GM21515 (cell line): ENCODE measurements around the gene NME7.
"Not testable (repeated sequence)": the region's sequence is repeated elsewhere in the genome, so short reads cannot be mapped to it uniquely, and the experiment has no call there.

Experiments used
- ATAC-seq: cut with Tn5 transposase; IDR thresholded peaks from one replicate; pipeline ENCODE4 v1.9.1; 2021; ENCODE audit not compliant: unreplicated experiment

Gene NME7

GRCh38 chr1:169307176-169307575 lies 60.4 kb downstream of the NME7 start:
- no peak for ATAC-seq

- ATAC-seq, result no peak
These were observed 61.6 kb downstream of the NME7 start for GRCh38 chr1:169305948-169306347.

DNA sequence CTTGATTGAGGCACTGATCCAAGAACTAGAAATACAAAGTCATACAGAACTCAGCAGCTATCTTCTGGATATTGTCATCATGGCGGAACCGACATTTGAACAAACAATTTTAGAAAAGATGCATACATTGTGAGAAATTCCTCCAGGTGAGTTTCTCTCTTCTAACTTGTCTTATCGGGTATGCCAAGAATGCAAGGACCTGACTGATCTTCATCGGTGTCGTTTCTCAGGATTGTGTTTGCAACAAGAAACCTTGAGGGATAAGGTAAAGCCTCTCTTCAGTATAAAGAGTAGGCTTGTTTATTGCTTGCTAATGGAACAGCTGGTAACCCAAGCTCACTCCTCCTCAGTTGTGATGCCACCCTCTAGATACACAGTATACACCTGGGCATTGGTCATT lies 62.2 kb downstream of the NME7 start:
- ATAC-seq, result no peak

- ATAC-seq, result no peak
These were observed 66.7 kb downstream of the NME7 start for GRCh38 chr1:169300854-169301253.

DNA sequence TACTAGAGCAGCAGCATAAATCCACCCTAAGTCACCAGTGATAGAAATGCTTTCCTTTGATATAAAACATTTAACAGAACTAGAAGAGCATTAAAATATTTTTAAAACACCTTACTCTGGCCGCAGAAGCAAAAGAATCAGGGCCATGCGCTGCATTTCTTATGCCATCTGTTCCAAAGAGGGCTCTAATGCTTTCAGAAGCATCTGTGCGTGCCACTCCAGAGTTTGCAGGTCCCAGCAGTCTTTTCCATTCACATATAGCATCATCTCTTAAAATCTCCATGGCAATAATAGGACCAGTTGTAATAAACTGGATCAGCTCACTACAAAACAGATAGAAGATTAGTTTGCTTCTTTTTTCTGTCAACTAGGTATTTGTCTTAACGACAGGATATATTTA lies 69.2 kb downstream of the NME7 start:
- no peak for ATAC-seq

GRCh38 chr1:169295846-169296245 lies 71.8 kb downstream of the NME7 start:
- ATAC-seq, result no peak

DNA sequence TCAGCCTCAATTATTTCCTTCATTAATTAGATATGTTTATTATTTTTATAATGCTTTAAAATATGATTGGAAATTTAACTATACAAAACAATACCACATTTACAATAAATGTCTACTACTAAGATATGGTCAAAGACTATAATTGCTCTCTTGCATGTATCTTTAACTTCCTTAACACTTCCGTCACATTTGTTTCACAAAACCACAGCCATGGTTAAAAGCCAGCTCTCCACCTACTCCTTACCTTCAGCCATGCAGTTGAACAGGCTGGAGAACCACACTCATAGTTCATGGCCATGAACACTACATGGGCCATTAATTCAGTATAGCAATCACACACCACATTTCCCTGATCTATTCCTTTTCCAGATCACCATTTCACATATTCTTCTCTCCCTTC lies 72.2 kb downstream of the NME7 start:
- no peak for ATAC-seq

- no peak for ATAC-seq
These were observed 78.6 kb downstream of the NME7 start for GRCh38 chr1:169289016-169289415.

- ATAC-seq, result no peak
These were observed 79.6 kb downstream of the NME7 start for GRCh38 chr1:169288011-169288414.

DNA sequence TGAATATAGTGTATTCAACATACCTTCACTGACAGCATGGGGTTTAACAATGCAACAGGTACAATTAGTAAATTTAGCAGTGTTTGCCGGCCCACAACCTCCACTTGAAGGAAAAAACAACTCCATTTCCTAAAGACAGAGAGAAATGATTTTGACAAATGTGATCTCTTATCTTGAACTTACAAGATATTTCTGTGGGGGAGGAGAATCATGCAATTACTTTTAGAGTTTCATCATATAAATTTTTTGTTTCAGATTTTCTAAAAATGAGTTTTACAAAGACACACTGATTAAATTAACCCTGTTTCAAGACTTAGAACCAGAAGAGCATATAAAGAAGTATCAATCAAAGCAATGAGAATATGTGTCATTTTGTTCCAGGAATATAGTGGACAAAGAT lies 80.3 kb downstream of the NME7 start:
- ATAC-seq, result no peak

DNA sequence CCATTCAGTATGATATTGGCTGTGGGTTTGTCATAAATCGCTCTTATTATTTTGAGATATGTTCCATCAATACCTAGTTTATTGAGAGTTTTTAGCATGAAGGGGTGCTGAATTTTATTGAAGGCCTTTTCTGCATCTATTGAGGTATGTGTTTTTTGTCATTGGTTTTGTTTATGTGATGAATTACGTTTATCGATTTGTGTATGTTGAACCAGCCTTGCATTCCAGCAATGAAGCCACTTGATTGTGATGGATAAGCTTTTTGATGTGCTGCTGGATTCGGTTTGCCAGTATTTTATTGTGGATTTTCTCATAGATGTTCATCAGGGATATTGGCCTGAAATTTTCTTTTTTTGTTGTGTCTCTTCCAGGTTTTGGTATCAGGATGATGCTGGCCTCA lies 86.0 kb downstream of the NME7 start:
- ATAC-seq, result not testable (repeated sequence)

GRCh38 chr1:169271098-169271497 lies 96.5 kb downstream of the NME7 start:
- ATAC-seq, result no peak

- ATAC-seq, result no peak
These were observed 101.5 kb downstream of the NME7 start for GRCh38 chr1:169266133-169266532.

- no peak for ATAC-seq
These were observed 104.5 kb downstream of the NME7 start for GRCh38 chr1:169263059-169263458.

GRCh38 chr1:169261884-169262283 lies 105.7 kb downstream of the NME7 start:
- ATAC-seq, result no peak

DNA sequence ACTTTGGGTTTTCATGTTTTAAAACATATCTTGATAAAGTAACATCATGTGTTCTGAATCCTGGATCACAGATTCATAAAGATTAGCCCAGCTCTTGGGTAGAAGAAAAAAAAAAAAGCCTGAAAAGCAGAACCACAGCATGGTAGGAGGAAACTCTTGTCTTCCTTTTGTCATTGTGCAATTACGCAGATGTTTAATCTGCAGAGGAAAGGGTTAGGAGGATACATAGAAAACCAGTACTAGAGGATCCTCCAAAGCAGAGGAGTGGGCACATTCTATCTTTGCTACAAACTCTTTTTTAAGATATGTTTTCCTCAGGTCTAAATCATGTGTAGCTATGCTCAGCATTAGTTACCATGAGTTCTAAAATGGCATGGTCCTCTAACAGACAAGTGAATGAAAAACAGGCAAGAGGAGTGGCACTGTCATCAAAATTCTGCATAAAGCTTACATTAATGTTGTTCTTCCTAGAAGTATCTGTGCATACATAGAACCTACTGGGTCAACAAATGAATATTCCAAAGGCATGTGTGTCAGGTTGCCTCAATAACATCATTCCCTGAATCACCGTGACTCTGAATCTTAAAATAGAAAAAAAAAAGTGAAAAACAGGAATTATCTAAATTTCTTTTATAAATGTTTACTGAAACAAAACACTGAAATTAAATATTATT lies 107.0 kb downstream of the NME7 start:
- no peak for ATAC-seq

- ATAC-seq, result no peak
These were observed 107.8 kb downstream of the NME7 start for GRCh38 chr1:169259816-169260215.

DNA sequence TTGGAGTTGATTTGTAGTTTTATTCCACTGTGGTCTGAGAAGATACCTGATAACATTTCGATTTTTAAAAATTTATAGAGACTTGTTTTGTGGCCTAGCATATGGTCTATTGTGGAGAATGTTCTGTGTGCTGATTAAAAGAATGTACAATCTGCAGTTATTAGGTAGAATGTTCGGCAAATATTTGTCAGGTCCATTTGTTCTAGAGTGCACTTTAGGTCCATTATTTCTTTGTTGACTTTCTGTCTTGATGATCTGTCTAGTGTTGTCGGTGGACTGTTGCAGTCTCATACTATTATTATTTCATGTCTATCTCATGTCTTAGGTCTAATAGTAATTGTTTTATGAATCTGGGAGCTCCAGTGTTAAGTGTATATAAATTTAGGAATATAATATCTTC lies 116.8 kb downstream of the NME7 start:
- ATAC-seq, result no peak

DNA sequence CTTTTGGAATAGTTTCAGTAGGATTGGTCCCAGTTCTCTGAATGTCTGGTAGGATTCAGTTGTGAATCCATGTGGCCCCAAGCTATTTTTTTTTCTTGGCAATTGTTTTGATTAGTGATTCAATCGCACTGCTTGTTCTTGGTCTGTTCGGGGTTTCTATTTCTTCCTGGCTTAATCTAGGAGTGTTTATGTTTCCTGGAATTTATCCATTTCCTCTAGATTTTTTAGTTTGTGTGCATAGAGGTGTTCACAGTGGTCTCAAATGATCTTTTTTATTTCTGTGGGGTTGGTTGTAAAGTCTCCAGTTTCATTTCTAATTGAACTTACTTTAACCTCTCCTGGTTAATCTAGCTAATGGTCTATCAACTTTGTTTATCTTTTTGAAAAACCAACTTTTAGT lies 117.6 kb downstream of the NME7 start:
- ATAC-seq, result no peak

DNA sequence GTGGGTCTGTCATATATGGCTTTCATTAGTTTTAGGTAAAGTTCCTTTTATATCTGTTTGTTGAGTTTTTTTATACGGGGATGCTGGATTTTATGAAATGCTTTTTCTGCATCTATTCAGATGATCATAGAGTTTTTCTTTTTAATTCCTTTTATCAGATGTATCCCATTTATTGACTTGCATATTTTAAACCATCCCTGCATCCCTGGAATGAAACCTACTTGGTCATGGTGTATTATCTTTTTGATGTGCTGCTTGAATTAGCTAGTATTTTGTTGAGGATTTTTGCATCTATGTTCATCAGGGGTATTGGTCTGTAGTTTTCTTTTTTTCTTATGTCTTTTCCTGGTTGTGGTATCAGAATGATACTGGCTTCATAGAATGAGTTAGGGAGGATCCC lies 118.0 kb downstream of the NME7 start:
- ATAC-seq, result no peak

DNA sequence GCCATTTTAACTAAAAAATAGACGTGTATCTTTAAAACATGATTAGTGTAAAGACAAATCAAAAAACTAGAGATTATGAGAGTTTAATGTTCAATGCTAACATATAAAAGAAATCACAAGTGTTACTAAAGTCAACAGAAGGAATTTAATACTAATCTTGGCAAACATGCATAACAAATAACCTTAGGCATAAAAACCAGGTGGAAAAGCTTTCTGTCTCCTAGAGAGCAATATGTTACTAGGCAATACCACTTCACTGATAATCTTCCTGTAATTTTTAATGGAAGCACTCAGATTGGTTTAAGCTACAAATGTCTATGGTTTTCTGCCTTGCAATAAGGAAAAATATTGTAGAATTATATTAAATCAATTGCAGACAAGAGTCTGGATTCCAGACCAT lies 121.9 kb downstream of the NME7 start:
- ATAC-seq, result no peak

DNA sequence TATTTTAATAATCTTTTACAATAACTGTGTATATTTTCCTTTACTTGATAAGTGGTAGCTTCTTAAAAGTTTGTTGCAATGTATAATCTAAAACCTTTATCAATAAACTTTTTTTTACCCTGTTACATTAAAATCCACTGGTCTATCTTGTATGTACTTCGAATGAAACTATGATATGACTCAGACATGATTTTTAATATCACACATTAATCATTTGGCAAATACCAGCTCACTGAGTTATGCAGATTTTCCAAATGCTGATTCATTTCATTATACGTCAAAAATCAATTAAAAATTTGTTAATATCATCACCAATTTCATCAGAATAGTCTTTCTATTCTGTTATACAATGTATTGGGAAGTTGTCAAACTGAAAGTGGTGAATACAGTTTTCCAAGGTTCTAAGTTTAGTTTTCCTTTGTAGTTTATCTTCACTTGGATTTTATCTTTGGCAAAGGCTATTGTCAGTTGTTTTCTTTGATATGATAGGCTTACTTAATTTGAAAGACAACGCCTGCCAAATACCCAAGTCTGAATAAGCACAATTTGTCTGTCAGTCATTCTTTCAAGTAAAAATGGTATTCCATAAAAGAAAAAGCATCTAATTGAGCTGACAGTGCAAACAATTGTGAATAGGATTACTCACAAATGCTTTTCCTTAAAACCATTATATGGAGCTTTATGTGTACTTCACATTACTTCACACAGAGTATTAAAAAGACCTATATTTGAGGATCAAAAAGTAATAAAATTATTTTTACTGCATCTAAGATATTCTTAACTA lies 127.0 kb downstream of the NME7 start:
- no peak for ATAC-seq

DNA sequence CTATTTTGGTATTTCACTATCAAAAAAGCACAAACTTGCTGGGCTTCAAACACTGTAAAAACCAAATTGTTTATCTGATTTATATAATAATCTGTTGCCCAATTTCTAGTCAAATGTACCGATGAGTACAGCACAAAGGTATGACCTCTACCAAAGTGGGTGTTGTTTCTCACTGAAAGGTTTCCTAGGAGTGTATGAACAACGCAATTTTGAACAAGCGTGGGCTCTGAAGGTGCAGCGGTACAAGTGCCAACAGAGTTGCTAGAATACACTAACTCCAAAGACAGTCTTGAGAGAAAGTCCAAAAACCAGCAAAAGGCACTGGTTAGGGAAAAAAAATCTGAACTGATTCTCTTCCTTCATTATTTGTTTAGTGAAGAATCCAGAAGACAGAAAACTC lies 130.7 kb downstream of the NME7 start:
- no peak for ATAC-seq
